GM21360 (cell line): ENCODE data around the gene DEXI.

Source experiments
- ATAC-seq: cut with Tn5 transposase; IDR thresholded peaks from one replicate; pipeline ENCODE4 v1.9.1; 2021; ENCODE audit warnings: mild to moderate bottlenecking, moderate library complexity; ENCODE audit not compliant: unreplicated experiment

Gene DEXI

GRCh38 chr16:10942352-10943063 lies at the start of gene DEXI:
Gene DEXI, minus strand, starts transcription at chr16:10942468. Its CDS starts 463 bp downstream, at chr16:10942005.
- ATAC-seq: peak; percentile 61

- ATAC-seq: no peak
Measured at GRCh38 chr16:10990378-10990777, 48.1 kb upstream of the DEXI start.

- no peak for ATAC-seq
Measured at GRCh38 chr16:10989559-10989958, 47.3 kb upstream of the DEXI start.

GRCh38 chr16:10988879-10989278 lies 46.6 kb upstream of the DEXI start:
- no peak for ATAC-seq

- peak; percentile 62 for ATAC-seq
Measured at GRCh38 chr16:10988164-10988803, 46.0 kb upstream of the DEXI start.

- ATAC-seq: no peak
Measured at GRCh38 chr16:10987361-10988163, 45.3 kb upstream of the DEXI start.

GRCh38 chr16:10984509-10984908 lies 42.2 kb upstream of the DEXI start:
- ATAC-seq: no peak

- no peak for ATAC-seq
Measured at GRCh38 chr16:10983159-10983558, 40.9 kb upstream of the DEXI start.

GRCh38 chr16:10982465-10983150 lies 40.3 kb upstream of the DEXI start:
- ATAC-seq: no peak

GRCh38 chr16:10981697-10982216 lies 39.5 kb upstream of the DEXI start:
- ATAC-seq: peak; percentile 72

- no peak for ATAC-seq
Measured at GRCh38 chr16:10980813-10981212, 38.5 kb upstream of the DEXI start.

- no peak for ATAC-seq
Measured at GRCh38 chr16:10979717-10980601, 37.7 kb upstream of the DEXI start.

- ATAC-seq: no peak
Measured at GRCh38 chr16:10978871-10979446, 36.7 kb upstream of the DEXI start.

GRCh38 chr16:10978124-10978523 lies 35.9 kb upstream of the DEXI start:
- ATAC-seq: no peak

- ATAC-seq: no peak
Measured at GRCh38 chr16:10976634-10977033, 34.4 kb upstream of the DEXI start.

GRCh38 chr16:10972819-10973464 lies 30.7 kb upstream of the DEXI start:
- ATAC-seq: no peak

GRCh38 chr16:10972108-10972818 lies 30.0 kb upstream of the DEXI start:
- ATAC-seq: no peak

GRCh38 chr16:10971560-10971961 lies 29.3 kb upstream of the DEXI start:
- ATAC-seq: no peak
